K562 (cell line): ENCODE results near the gene GDF11. TPM values are rescaled to one million over a fixed set of nuclear protein-coding genes. Genes with fewer than 3 reads are reported as not detected.

Experiments
- ATAC-seq: fragments of 200-7000 bp; cut with Tn5 transposase; 3 replicates; pipeline ENCODE4 v1.9.1; 2020; ENCODE audit warnings: moderate library complexity
- BruUV-seq: library from RNA; stranded (reverse); fragments of 400-500 nt; replicated peaks from 2 replicates; lab custom pipeline; 2021; lab: Mats Ljungman, UMichigan
- CTCF ChIA-PET: fragments of 300-600 bp; formaldehyde crosslinking; extraction: SDS; loops from one replicate; lab custom pipeline; 2021; ENCODE audit warnings: low intra/inter-chr PET ratio; lab: Yijun Ruan, JAX
- POLR2A ChIA-PET: fragments of 300-600, 350-650 bp; sonication (Branson Sonifier 250); formaldehyde crosslinking; extraction: SDS; loops from one replicate; lab custom pipeline; 2021; ENCODE audit warnings: antibody characterized with exemption, inconsistent platforms; lab: Yijun Ruan, JAX
- DNase-seq, 4 experiments: peaks; one replicate each; pipeline versions ENCODE4 v3.0.0 to v3.0.0-alpha.2; 2011 to 2018; ENCODE audit warnings: low spot score in 3 of 4, mixed read lengths in 3 of 4; ENCODE audit errors: extremely low read depth in 1 of 4
- FAIRE-seq: peaks from 2 replicates; lab custom pipeline; 2011; peaks lifted over from hg19 to GRCh38; lab: Jason Lieb, UNC
- H2AFZ ChIP-seq: 2 replicates; pipeline ENCODE4 v1.6.0; 2011; ENCODE audit warnings: low read depth, low read length, control low read depth, inconsistent platforms
- H3K27ac ChIP-seq: fragments of 200-600 bp; 3 replicates; pipeline ENCODE4 v1.8.0; 2011; ENCODE audit warnings: low read depth, mild to moderate bottlenecking, control low read depth, inconsistent platforms, low read length, moderate library complexity, mixed read lengths; ENCODE audit errors: extremely low read depth
- H3K27me3 ChIP-seq, 2 experiments: fragments of 300-600 bp in 1 of 2; 2 replicates in 1 of 2; 3 replicates in 1 of 2; pipeline versions ENCODE4 v1.6.0 to v1.8.0; 2011; ENCODE audit warnings: inconsistent platforms in 2 of 2, low read length in 2 of 2, mild to moderate bottlenecking in 1 of 2, mixed read lengths in 1 of 2, moderate library complexity in 1 of 2; ENCODE audit not compliant: control insufficient read depth in 2 of 2, insufficient read depth in 2 of 2
- H3K36me3 ChIP-seq: fragments of 300-600 bp; 3 replicates; pipeline ENCODE4 v1.8.0; 2011; ENCODE audit warnings: mild to moderate bottlenecking, low read length, inconsistent platforms; ENCODE audit not compliant: control insufficient read depth, insufficient read depth
- H3K4me1 ChIP-seq, 2 experiments: fragments of 200-600 bp in 1 of 2; replicated peaks in 1 of 2; 2 replicates in 1 of 2; 3 replicates in 1 of 2; pipeline versions ENCODE4 v1.5.1 to v1.8.0; 2011; ENCODE audit warnings: inconsistent platforms in 2 of 2, low read length in 2 of 2, mild to moderate bottlenecking in 1 of 2, mixed read lengths in 1 of 2, moderate library complexity in 1 of 2; ENCODE audit not compliant: control insufficient read depth in 2 of 2, insufficient read depth in 2 of 2
- H3K4me2 ChIP-seq: 2 replicates; pipeline ENCODE4 v1.6.1; 2011; ENCODE audit warnings: low read length, control low read depth, inconsistent platforms, mixed read lengths; ENCODE audit not compliant: insufficient read depth
- H3K4me3 ChIP-seq: fragments of 200-600 bp; sonication (generic), shearing (Covaris generic); 2 replicates; pipeline ENCODE4 v1.5.1; 2016; ENCODE audit warnings: control low read depth, inconsistent platforms
- H3K79me2 ChIP-seq: fragments of 200-600 bp; 3 replicates; pipeline ENCODE4 v1.8.0; 2011; ENCODE audit warnings: low read length, inconsistent platforms; ENCODE audit not compliant: control insufficient read depth, insufficient read depth
- H3K9ac ChIP-seq, 2 experiments: 2 replicates each; pipeline versions ENCODE4 v1.6.0 to v1.6.1; 2011; ENCODE audit warnings: low read depth in 2 of 2, low read length in 2 of 2, control low read depth in 1 of 2, inconsistent platforms in 1 of 2, mild to moderate bottlenecking in 1 of 2, mixed read lengths in 1 of 2; ENCODE audit not compliant: insufficient read depth in 1 of 2
- H3K9me1 ChIP-seq: one replicate; pipeline ENCODE4 v1.6.0; 2011; ENCODE audit warnings: inconsistent platforms, mild to moderate bottlenecking, low read length, moderate library complexity; ENCODE audit not compliant: control insufficient read depth, insufficient read depth
- H3K9me3 ChIP-seq: replicated peaks from 2 replicates; pipeline ENCODE4 v1.5.1; 2011; ENCODE audit warnings: low read depth, low read length, inconsistent platforms; ENCODE audit not compliant: control insufficient read depth, insufficient read depth
- H4K20me1 ChIP-seq: replicated peaks from 2 replicates; pipeline ENCODE4 v1.6.1; 2011; ENCODE audit warnings: low read length, inconsistent platforms, mixed read lengths; ENCODE audit not compliant: control insufficient read depth, insufficient read depth
- CHD4 ChIP-seq: fragments of 200-600 bp; sonication (generic); IDR thresholded peaks from 3 replicates; pipeline ENCODE4 v1.6.1; 2012; ENCODE audit warnings: low read depth, mild to moderate bottlenecking, mixed read lengths, low read length, inconsistent platforms; ENCODE audit not compliant: insufficient read depth, insufficient replicate concordance, poor library complexity, severe bottlenecking
- FOXP1 ChIP-seq: sonication (generic); formaldehyde crosslinking; IDR thresholded peaks from 2 replicates; pipeline ENCODE4 v1.8.0; 2022; ENCODE audit warnings: mild to moderate bottlenecking, missing genetic modification reagents
- MTF1 ChIP-seq: fragments of 250-450 bp; sonication (Bioruptor Pico); IDR thresholded peaks from 2 replicates; pipeline ENCODE4 v1.9.0; 2021; ENCODE audit warnings: moderate library complexity, mild to moderate bottlenecking, inconsistent platforms, borderline replicate concordance
- NFE2 ChIP-seq: IDR thresholded peaks from 2 replicates; pipeline ENCODE4 v1.6.1; 2014; ENCODE audit warnings: antibody characterized with exemption, low read depth
- RBFOX2 ChIP-seq: fragments of 200-400 bp; formaldehyde crosslinking; IDR thresholded peaks from 2 replicates; pipeline ENCODE4 v1.6.1; 2017; ENCODE audit warnings: low read depth, mild to moderate bottlenecking, low read length, moderate library complexity
- SMARCE1 ChIP-seq: fragments of 450-650 bp; IDR thresholded peaks from 2 replicates; pipeline ENCODE4 v1.7.1; 2016; ENCODE audit warnings: mild to moderate bottlenecking
- ZNF175 ChIP-seq: fragments of 200-800 bp; sonication (Bioruptor generic); IDR thresholded peaks from 2 replicates; pipeline ENCODE4 v1.6.1; 2016; ENCODE audit warnings: low read depth, mild to moderate bottlenecking, missing genetic modification characterization, missing compliant biosample characterization
- WGBS: fragments of 100-300 bp; shearing (Covaris generic); methylation state at CpG from one replicate; pipeline ENCODE4 v1.1.6; 2016; ENCODE audit warnings: low coverage, mixed read lengths; ENCODE audit not compliant: insufficient coverage; ENCODE audit errors: missing lambda C conversion rate; 5-methylcytosine and 5-hydroxymethylcytosine counted together
- in situ Hi-C: fragments of 300-500 bp; cut with MboI; formaldehyde crosslinking; loops from 4 replicates; pipeline ENCODE4 v1.15.0; 2018; ENCODE audit warnings: inconsistent platforms, mixed read lengths
- intact Hi-C: fragments of 100-400 bp; cut with micrococcal nuclease; formaldehyde crosslinking; loops from 2 replicates; pipeline ENCODE4 v1.14.2; 2022
- polyA plus RNA-seq, 8 experiments: library from polyadenylated mRNA; depleted of rRNA in 4 of 8; stranded (reverse) in 5 of 8; unstranded in 3 of 8; fragments of >200 nt; fragmentation: Nextera tagmentation in 2 of 8; fragmentation: Illumina TruSeq in 1 of 8; extraction: Ambion mirVana in 2 of 8; extraction: Trizol in 1 of 8; gene quantifications; 2 replicates each; pipeline versions ENCODE4 v1.2.1 to v1.2.3, GENCODE V29; 2011 to 2014; ENCODE audit warnings: inconsistent platforms in 1 of 8, missing spikeins in 1 of 8
- total RNA-seq, 7 experiments: library from RNA; depleted of rRNA in 6 of 7; stranded (reverse); fragments of >200 nt in 6 of 7; fragmentation: Illumina TruSeq in 2 of 7; extraction: Trizol in 2 of 7; gene quantifications; 2 replicates each; pipeline versions ENCODE4 v1.2.1 to v1.2.3, GENCODE V29; 2011 to 2021; ENCODE audit warnings: low replicate concordance in 1 of 7
- TF ChIP-seq, protein P1 (sequence below): sonication (generic); formaldehyde crosslinking; IDR thresholded peaks from 2 replicates; pipeline ENCODE4 v1.5.0; 2020; ENCODE audit warnings: missing genetic modification reagents
- TF ChIP-seq, protein P2 (sequence below): sonication (generic); formaldehyde crosslinking; IDR thresholded peaks from 2 replicates; pipeline ENCODE4 v1.8.0; 2022; ENCODE audit warnings: mild to moderate bottlenecking, missing genetic modification reagents
- TF ChIP-seq, protein P3 (sequence below): fragments of 450-650 bp; IDR thresholded peaks from 2 replicates; pipeline ENCODE4 v1.6.1; 2016
- TF ChIP-seq, protein P4 (sequence below), 2 experiments: fragments of 450-650 bp in 1 of 2; sonication (generic) in 1 of 2; formaldehyde crosslinking in 1 of 2; IDR thresholded peaks in 1 of 2; conservative IDR thresholded peaks in 1 of 2; 2 replicates each; pipeline versions ENCODE4 v1.6.1 to v1.8.1; 2016 to 2023; ENCODE audit warnings: mild to moderate bottlenecking in 2 of 2, moderate library complexity in 2 of 2, inconsistent platforms in 1 of 2, missing genetic modification reagents in 1 of 2

GDF11 gene
- total and polyA plus RNA-seq, 9 of the 15 experiments (the other 6 are each of a cell fraction or from before 2014, with no cell fraction given) = 1.4 to 15.7 (median 4.8) TPM

DNA sequence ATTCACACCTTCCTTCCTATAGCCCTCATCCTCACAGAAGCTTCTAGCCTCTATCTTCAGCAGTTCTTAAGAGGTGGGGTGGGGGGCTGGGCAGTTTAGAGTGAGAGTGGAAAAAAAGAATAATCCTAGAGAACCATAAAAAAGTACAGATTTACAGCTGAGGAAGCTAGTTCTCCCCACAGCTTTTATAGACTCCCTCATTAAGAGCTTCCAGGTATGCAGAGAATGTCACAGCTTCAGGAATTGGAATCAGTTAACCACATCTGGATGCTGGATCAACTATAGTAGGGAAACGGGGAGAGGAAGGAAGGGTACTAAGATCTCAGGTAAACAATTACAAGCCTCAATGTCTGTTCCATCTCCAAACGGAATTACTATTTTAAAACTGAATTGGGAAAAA is 12.3 kb downstream of the GDF11 start:
- TF ChIP-seq, protein P1, sequence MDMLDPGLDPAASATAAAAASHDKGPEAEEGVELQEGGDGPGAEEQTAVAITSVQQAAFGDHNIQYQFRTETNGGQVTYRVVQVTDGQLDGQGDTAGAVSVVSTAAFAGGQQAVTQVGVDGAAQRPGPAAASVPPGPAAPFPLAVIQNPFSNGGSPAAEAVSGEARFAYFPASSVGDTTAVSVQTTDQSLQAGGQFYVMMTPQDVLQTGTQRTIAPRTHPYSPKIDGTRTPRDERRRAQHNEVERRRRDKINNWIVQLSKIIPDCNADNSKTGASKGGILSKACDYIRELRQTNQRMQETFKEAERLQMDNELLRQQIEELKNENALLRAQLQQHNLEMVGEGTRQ = no peak
- TF ChIP-seq, protein P2, sequence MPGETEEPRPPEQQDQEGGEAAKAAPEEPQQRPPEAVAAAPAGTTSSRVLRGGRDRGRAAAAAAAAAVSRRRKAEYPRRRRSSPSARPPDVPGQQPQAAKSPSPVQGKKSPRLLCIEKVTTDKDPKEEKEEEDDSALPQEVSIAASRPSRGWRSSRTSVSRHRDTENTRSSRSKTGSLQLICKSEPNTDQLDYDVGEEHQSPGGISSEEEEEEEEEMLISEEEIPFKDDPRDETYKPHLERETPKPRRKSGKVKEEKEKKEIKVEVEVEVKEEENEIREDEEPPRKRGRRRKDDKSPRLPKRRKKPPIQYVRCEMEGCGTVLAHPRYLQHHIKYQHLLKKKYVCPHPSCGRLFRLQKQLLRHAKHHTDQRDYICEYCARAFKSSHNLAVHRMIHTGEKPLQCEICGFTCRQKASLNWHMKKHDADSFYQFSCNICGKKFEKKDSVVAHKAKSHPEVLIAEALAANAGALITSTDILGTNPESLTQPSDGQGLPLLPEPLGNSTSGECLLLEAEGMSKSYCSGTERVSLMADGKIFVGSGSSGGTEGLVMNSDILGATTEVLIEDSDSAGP (CRISPR knock-in tag) = no peak
- no peak for TF ChIP-seq CHD4
- TF ChIP-seq FOXP1 (CRISPR knock-in tag) = no peak
- TF ChIP-seq NFE2 = no peak
- TF ChIP-seq, protein P3, sequence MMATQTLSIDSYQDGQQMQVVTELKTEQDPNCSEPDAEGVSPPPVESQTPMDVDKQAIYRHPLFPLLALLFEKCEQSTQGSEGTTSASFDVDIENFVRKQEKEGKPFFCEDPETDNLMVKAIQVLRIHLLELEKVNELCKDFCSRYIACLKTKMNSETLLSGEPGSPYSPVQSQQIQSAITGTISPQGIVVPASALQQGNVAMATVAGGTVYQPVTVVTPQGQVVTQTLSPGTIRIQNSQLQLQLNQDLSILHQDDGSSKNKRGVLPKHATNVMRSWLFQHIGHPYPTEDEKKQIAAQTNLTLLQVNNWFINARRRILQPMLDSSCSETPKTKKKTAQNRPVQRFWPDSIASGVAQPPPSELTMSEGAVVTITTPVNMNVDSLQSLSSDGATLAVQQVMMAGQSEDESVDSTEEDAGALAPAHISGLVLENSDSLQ = no peak
- TF ChIP-seq MTF1 (CRISPR knock-in tag) = no peak
- no peak for TF ChIP-seq SMARCE1
- TF ChIP-seq RBFOX2 = no peak
- no peak for TF ChIP-seq ZNF175 (CRISPR knock-in tag)
- TF ChIP-seq, protein P4, sequence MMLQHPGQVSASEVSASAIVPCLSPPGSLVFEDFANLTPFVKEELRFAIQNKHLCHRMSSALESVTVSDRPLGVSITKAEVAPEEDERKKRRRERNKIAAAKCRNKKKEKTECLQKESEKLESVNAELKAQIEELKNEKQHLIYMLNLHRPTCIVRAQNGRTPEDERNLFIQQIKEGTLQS (IDR thresholded peaks at IDR 0.05) = no peak
- TF ChIP-seq, protein P4 (CRISPR knock-in tag; conservative IDR thresholded peaks at IDR 0.05) = no peak
- no TSS peak for BruUV-seq
- in situ Hi-C loops = no loop called here
- DNase-seq = no peak
- Histone ChIP-seq H3K9me3 (no peaks in the 10 kb centered on the region; the same call in 1 of the 2 replicates), H4K20me1 (no peaks in the 10 kb centered on the region), H3K79me2 (no peaks in the 10 kb centered on the region), H3K4me3 (no peak overlapping the region), H3K9me1 (no peaks in the 10 kb centered on the region), H2AFZ (no peak overlapping the region), H3K36me3 (peaks cover 98% of the 10 kb centered on the region), H3K4me1 (no peaks in the 10 kb centered on the region), H3K27me3 (no peaks in the 10 kb centered on the region), H3K27ac (no peak overlapping the region), H3K9ac (no peak overlapping the region), H3K4me2 (no peak overlapping the region)
- CTCF ChIA-PET = no interaction called here
- POLR2A ChIA-PET = interaction anchor here (0.6 to 6.9 kb wide), 2 partner anchors 12 to 53 kb away, joined by 3 to 44 read pairs; partner anchors contain the start of gene GDF11
- ATAC-seq = no peak
- 51% methylated on average over 2 of the region's 2 CpGs for WGBS
- intact Hi-C loops = no loop called here
- no peak for FAIRE-seq
